Measurements from ENCODE around the gene GNG12.

The GNG12 gene

DNA sequence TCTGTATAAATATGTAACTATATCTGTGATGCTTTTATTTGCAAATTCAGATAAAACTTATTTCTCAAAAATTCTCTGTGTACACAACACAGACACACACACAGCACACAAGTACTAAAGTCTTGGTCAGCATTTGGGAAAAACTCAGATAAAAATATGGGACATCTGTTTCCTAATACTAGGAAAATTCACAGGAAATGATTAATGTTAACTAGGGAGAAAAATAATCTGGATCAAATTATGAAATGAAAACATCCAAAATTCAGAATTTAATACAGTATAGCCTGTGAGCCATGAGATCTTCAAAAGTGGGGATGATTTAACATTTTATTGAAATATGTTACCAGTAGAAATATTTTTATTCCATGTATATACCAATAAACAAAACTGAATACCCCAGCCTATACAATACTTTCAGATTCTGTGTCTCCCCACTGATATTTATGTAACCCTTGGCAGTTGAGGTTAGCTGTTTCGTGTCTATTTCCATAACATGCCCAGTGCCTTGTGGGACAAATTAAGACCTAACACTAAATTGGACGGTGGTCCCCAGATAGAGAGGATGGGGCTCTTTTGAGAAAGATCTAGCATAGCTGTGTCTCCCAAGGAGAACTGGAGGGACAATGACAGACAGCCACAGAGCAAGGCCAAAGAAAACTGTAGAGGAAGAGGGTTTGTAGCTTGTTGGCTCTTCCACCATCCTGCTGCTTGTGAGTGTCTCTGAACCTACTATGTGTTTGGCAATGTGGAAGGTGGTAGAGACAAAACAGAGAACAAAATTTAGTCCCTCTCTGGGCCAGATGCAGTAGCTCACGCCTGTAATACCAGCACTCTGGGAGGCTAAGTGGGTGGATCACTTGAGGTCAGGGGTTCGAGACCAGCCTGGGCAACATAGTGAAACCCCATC lies 47.2 kb downstream of the GNG12 start:
- DNase-seq (ENCODE audit: low read depth): no peak

DNA sequence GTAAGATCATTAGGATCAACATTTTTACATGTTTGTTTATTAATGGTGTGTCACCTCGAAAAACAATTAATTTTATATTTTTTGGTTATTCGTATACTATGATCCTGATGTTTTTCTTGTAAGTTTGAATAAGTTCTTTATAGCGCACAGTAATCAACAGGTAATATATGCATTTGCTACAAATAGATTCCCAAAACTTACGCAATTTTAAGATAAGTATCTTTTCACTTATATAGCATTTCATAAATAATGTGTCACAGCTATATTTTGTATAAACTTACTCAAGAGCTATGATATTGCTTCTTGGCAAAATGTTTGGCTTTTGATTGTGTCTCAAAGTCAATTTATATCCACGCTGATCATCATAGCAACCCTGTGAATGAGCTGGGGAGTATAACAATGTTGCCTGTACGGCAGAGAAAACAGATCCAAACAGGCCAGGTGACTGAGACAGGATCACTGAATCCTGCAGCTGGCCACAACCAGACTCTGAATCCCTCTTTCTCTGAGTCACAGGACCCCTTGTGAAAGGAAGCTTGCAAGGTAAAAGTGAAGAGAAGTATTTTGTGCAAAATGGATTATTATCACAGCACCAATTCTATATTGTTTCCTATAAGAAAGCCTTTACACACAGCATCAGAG lies 48.6 kb downstream of the GNG12 start:
- DNase-seq (ENCODE audit: low read depth): no peak

DNA sequence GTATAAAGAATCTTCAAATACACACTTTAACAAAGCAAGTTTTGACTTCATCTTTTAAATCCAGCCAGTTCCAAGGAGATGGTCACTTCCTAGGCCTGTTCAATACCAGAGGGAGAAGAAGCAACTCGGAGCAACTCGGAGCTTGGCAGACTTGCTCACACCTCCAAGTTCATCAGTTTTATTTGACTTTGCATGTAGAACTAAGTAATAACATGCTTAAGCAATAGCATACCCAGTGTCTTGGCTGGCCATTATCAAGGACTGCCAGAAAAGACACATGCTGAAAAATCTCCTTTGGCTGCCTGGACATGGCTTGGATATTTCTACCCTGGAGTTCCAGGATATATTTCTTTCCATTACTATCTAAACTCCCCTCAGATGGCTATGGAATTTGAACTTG lies 52.6 kb downstream of the GNG12 start:
- no peak for DNase-seq (ENCODE audit: low read depth)

DNA sequence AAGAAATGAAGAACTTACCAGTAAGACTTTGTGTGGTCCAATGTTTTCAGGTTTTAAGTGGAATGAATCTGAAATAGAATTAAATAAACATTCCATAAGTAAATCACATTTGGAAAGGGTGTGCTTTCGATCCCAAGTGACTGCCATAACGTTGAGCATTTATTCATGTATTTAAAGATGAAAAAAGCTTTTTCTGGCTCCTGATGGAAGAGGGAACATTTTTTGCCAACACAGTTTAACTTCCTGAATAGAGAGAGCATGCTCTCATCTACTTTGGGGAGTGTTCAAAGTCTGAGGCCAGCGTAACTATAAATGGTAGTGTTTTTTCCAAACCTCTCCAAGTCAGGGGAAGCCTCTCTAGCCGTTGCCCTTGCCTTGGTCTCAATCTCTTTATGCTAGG lies 55.8 kb downstream of the GNG12 start:
- DNase-seq (ENCODE audit: low read depth): no peak

DNA sequence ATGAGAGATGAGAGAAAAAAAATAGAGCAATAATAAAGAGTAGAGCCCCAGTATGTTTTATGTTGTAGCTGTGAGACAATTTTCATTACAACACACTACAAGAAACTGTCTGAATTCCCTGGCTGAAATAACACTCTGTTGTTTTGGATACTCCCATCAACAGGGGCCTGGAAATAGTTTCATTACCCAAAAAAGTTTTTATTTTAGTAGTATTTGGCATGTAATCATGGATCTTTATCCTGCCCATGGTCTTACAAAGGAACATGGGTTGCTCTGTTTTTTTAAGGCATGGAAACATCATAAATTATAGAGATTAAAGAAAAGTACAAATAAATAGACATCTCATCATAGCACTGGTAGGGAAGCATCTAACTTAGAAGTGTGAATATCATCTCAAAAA lies 56.3 kb downstream of the GNG12 start:
- no peak for DNase-seq (ENCODE audit: low read depth)

DNA sequence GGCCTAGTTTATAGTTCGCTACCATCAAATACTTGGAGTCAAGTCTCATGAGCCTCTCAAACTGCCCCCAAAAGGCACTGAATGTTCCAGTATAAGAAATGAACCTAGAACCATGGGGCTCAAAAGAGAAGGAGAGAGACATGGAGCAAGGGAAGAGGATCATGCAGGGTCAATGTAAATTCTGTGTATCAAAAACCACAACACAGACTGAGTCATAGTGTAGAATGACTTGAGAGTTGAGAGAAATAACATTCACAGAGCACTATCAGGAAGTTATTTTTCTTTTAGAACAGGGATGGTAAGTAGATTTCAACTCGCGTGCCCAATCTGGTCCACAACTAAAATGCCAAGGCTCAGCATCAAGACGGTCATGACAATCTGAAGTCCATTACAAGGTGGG lies 59.8 kb downstream of the GNG12 start:
- peak; percentile 67 for DNase-seq (ENCODE audit: low read depth)

DNA sequence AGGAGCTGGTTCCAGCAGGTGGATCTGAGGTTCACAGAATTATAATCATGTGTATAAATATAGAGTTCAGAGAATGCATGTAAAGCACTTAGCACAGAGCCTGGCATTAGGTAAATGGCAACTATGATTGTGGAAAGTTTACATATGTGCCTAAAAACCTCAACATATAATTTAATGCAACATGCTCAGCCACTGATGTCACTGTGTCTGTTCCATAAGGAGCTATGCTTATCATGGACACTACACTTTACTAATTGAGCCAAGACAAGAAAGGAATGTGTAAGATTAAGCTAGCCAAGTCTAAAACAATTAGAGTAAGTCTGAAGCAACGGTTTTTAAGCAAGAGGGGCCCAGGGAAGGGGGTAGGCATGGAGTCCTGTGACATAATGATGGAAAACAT lies 61.5 kb downstream of the GNG12 start:
- DNase-seq (ENCODE audit: low read depth): no peak

DNA sequence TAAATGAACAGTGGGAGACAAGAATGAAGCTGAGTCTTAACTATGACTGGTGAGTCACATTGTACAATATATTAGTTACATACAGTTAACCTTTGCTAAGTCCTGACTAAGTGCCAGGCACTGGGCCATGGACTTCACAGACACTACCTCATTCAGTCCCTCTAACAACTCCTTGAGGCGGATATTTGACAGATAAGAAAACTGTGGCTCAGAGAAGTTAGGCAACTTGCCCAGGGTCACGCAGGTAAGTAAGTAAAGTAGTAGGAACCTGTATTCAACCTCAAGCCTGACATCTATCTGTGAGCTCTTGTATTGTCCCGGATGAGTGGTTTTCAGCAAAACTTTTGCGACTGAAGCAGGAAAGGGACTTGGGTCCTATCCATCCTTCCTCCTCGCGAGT lies 62.1 kb downstream of the GNG12 start:
- DNase-seq (ENCODE audit: low read depth): peak; percentile 84

DNA sequence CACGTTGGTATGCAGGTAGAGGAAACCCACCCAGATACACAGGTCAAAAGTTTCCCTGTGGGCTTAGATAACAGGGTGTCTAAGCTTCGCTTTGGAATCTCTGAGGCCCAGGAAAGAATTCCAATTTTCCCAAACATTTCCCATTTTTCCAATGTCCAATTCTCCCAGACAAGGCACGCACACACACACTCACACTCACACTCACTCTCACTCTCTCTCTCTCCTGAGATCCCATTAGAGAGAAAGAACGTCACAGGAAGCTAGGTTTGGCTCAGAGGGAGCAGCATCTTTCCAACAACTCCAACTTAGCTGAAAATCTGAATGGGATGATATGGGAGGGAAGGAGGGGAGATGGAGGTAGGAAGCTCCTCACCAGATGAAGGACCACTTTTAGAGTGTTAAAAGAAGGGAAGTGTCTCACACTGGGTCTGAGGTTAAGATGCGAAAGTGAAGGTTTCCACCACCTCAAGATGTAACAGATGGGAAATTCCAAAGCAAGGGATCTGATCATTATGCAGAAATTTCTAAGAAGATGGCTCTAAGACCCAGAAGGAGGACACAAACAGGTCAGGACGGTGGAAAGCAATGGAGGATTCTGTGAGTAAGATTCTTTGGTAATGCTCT lies 63.5 kb downstream of the GNG12 start:
- DNase-seq (ENCODE audit: low read depth): no peak

DNA sequence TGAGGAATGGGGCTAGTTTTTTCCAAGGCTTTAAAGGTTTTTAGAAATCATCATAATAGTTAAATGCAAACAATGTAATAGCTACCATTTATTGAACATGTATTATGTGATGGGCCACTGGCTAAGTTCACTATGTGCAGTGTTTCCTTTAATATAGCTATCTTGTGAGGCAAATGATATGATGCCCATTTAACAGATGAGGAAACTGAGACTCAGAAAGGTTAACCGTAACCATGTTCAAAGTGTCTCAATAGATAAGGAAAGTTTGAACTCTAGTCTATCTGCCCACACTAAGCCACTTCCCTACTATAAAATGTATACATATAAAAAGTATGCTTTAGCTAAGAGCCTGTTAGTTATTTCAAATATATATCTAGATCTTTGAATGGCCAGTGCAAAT lies 64.8 kb downstream of the GNG12 start:
- DNase-seq (ENCODE audit: low read depth): no peak

DNA sequence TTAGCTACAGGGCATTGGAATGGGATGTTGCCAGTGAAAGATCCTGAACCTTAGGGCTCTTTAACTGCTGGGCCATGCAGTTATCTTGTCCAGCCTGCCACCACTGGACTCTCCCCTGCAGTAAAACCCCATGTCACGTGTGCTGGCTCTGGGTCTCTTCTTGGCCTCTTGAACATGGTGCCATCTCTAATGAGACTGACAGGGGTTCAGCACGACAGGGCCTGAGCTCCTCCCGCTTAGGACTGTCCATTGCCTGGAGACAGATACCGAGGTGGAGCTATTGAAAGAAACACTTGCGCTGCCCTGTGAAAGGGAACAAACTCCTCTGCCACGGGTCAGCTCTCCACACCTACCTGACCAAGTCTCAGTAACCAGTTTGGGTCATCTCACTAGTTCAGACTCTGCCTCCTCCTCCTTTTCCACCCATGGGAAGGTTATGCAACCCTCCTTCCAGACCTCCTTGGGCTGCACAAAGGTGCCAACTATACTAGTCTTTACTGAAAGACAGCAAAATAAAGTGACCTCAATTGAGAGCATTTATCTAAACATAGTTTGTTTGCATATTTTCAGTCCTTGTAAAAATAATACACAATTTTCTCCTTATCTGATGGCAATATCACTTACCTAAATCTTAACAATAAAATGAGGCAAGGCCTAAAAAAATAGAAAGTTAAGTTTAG lies 66.0 kb downstream of the GNG12 start:
- no peak for DNase-seq (ENCODE audit: low read depth)

DNA sequence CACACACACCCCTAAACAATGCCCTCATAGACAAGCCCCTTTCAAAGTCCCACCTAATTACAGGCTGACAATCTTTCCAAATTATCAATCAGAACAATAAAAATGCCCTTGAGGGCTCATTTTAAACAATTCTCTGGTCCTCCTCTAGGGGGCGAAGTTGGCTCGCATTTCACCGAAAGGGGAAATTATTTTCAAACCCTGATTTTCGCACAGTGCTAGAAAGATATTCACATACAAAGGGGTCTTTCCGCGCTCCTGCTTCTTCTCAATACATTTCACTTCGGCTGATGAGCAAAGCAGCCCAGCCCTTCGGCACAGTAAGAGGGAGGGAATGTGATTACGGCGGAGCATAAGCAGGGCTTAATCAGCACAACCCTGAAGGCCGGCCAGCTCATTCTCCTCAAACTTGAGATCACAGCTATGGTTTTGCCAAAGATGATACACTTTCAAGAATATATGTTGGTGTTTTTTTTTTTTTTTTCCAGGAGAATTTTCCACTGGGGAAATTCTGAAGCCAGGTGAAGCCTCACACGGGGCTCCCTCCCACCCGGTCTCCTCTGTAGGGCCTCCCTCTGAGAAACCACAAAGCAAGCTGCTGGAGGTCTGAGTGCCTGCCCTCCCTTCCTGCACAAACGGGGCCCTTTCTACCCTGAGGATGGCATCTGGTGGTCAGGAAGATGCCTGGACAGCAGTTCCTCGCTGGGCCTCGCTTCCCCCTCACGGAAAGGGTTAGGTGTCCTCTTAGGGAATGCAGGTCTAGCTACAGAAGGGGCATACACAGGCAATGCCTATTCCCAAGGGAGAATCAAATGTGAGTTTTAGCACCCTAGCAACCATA lies 66.9 kb downstream of the GNG12 start:
- DNase-seq (ENCODE audit: low read depth): peak; percentile 95

DNA sequence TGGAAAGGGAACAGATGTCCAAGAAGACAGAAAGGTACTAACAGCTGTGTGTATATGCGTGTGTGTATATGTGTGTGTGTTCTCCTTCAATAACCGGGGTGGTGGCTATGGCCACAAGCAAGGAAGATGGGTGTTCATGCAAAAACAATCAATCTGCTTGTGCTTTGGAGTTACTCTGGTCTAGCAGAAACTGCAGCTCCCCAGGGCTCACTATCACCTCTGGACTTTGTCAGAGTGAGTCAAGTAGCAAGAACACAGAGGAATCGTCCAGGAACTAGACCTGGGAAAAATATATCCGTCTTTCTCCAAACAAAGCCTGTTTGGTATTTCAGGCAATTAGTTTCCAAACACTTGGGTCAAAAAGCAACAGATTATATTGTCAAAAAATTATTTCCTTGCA lies 68.6 kb downstream of the GNG12 start:
- no peak for DNase-seq (ENCODE audit: low read depth)

DNA sequence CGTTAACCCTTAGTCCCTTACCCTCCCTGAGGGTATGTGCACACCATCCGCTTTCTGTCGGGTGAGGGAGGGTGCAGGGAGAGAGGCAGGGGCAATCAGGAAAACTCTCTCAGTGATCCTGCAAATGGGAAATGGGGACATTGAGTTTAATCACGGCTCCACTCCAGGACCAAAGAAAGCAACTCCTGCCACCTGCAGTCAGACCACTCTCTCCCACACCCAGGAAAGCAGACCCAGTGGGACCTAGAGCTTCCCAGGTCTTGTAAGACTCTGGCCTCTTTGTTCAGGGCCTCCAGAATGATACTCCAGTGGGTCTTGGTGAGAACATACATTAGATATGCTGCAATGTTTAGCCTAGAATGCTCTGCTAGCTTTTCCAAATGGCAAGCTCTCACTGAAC lies 71.5 kb downstream of the GNG12 start:
- DNase-seq (ENCODE audit: low read depth): no peak

DNA sequence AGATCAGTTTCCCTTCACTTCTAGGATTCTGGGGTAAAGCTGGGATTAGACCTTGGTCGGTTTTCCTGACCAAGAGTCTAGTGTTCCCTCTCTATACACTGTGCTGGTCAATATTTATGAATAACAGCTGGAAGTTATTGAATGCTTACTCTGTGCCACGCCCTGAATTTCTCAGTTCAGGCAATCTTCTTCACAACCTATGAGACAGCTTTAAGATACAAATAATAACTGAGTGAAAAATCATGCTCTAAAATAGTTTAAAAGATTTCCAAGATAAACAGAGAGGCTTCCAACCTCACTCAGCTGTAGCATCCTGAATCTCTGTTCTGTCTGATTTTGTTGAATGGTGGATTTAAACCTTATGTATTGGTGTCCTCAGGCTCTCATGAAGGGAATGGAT lies 72.2 kb downstream of the GNG12 start:
- no peak for DNase-seq (ENCODE audit: low read depth)

DNA sequence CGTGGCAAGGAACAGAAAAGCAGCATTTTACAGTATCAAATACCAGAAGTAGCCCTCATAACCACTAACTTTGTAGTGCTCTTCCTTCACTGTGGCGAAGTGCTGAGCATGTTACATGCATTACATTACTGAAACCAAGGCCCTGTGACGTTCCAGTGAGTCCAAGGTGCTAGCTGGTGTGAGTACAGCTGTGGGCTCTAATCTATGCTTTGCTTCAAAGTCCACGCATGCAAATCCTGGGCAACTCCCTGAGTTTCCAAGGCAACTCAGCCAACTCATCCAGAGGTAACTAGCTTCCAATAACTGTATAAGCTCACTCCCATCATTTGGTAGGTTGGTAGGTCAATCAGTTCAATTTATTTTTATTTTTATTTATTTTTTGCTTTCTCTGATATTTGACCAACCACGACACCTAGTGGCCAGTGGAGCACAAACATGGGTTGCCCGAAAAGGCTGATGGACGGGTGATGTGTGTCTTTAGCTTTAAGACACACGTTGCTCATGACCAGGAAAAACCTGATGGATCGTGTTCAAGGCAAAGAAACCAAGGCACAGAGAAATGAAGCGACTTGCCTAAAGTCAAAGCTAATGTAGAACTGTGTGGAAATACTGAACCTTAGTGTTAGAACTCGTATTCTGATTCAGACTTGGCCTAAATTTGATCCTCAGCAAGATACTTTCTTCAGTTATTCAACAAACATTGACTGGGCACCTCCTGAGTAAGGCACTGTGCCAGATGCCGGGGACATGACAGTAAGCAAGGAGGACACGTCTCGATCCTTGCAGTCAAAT lies 73.0 kb downstream of the GNG12 start:
- DNase-seq (ENCODE audit: low read depth): peak; percentile 77

DNA sequence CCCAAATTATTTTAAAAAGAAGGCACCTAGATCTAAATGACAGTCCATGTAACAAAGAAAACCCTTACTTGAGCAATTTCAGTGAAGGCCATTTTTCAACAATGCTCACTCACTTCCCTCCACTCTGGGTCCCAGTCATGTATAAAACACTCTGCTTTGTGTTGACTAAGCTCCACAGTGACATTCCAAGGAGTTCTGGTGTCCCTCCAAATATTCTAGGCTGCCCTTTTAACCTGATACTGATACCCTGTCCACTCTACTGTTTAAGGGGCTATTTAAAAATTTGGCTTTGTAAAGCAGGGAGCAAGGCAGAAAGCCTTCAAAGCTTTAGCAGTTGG lies 73.6 kb downstream of the GNG12 start:
- peak; percentile 61 for DNase-seq (ENCODE audit: low read depth)

DNA sequence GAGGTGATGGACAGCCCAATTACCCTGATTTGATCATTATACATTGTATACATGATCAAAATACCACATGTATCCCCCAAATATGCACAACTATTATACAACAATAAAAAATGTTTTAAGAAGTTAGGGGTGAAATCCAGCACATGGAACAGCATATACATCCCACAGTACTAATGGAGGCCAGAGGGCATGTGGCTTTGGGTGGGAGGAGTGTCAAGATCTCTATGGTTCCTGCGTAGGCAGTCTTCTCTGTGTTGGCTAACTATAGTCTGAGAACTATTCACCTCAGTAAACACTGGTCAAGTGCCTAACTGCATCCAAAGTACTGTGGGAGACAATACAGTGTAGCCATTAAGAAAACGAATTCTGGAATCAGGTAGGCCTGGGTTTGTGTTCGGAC lies 74.2 kb downstream of the GNG12 start:
- no peak for DNase-seq (ENCODE audit: low read depth)

DNA sequence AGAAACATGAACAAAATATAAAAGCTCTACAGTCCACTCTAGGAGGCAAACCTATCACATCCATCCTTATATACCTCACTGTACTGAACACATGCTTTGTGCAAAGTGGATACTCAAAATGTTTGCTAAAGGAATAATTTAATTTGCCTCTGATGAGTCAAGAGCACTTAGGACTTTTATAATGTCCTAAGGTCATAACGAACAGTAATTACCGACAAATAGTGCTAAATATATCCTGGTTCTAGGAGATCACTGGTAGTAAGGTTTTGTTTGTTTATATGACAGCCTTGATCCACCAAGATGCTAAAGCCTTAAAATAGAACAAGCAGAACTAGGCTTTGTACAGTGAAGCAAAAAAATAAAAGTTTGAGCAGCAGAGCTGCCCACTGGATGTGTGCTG lies 77.6 kb downstream of the GNG12 start:
- no peak for DNase-seq (ENCODE audit: low read depth)

DNA sequence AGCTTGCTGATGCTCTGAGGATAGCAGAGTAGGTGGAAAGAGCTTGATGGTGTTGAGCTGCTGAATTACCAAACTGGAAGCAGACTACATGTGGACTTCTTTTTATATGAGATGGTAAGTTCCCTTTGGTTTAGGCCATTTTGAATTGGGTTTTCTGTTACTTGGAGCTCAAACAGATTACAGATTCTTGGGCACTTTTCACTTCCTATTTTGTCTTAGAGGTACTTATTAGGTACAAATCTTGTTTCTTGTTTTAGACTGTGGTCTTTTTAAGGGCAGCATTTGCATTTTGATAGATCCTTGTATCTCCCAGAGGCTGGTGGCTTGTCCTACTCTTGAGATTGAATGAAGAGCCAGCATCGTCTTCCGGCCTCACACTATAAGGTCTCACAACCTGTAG lies 78.1 kb downstream of the GNG12 start:
- no peak for DNase-seq (ENCODE audit: low read depth)

DNA sequence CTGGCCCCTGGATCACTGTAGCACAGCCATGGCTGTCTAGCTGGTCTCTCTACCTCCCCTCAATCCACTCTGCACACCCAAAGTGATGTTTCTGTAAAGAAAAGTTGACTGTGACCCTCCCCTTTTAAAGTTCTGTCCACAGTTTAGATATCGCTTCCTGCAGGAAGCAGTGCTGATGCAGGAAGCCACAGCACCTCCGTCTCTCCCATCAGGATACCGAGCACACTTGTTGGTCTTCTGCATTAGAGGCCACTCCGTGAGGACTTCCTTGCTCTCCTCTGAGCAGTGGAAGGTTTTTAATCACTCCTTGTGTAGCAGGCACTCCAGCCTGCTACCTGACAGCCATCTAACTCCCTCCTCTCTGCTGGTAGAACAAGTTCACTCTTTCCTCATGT lies 78.7 kb downstream of the GNG12 start:
- DNase-seq (ENCODE audit: low read depth): no peak
